Measurements from ENCODE around the gene RAI2.
A peak's percentile ranks its signal among the peaks of the same experiment; 100 is the strongest.
"Not testable (repeated sequence)": the region's sequence is repeated elsewhere in the genome, so short reads cannot be mapped to it uniquely, and the experiment has no call there.

RAI2 gene

DNA sequence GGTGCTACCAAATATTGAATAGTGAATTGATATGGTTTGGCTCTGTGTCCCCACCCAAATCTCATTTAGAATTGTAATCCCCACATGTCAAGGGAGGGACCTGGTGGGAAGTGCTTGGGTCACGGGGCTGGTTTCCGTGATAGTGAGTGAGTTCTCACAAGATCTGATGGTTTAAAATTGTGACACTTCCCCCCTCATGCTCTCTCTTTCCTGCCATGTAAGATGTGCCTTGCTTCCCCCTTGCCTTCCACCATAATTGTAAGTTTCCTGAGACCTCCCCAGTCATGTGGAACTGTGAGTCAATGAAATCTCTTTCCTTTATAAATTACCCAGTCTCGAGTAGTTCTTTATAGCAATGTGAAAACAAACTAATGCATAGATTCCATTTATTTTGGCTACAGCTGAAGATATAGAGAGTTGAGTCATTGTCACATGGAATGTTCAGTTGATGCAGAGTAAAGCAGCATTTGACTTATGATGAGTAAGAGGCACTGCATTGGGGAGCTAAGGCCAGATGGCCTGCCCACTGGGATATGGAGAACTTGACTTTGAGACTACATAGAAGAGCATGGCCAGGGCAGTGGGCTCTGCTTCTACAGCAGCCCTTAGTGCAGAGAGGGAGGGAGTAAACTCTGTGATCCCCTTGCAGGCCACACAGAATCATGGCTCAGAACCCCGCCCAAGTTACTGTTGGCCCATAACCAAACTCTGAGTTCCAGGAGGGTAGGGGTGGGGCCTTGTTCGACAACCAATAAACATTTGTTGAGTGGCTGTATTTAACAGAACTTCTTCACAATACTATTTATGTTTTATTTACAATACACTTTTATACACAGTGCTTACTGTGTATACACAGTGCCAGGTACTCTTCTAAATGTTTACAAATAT is 34.2 kb downstream of the RAI2 start:
- DNase-seq = no peak

DNA sequence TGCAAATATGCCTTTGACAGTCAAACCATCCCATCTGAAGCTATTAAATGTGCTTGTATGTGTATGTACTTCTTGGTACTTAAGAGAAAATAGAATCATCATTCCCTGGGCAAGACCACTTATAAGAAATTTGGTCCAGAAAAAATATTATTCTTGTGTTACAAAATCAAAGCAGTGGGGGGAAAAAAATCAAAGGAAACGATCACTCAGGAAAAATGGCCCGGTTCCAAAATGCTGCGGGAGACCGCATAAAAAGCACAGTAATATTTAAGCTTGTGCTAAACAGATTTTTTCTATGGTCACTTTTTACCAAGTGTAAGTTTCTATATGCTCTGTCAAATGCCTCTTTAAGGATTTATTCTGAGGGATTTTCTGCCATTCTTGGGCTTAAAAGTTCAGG is 36.1 kb downstream of the RAI2 start:
- DNase-seq = no peak

DNA sequence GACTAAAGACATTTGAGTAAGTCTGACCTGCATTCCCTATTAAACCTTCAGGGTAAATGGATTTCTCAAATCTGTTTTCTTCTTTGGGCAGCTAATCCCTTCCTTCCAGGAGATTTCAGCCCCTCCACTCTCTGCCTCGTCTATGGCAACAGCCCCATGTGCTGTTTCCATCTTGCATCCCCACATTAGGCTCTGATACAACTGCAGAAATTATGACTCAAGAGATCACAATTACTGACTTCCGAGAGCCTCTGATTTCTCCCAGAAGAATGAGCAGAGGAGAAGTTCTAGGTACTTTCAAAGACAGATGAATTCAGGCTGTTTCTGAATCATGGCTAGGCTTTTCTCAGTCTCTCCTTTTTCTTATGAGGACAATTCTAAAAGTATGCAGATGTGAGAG is 38.7 kb downstream of the RAI2 start:
- no peak for DNase-seq

DNA sequence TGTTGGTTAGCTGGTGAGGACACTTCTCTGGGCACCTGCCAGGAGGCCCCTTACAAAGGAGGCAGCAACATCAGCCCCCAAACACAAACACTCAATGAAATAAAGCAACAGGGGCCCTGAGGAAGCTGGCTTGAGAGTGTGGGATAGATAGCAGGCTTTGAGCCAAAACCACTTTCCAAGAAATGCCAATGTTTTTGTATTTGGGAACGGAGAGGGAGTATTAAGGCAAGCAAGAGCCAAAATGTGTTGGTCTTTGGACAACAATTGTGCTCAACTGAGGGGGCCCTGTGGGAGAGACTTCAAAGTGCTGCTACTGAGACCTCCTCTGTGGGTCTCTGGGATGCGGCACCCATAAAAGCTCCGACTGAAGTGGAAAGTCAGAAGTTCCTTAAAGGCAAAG is 41.0 kb downstream of the RAI2 start:
- no peak for DNase-seq

DNA sequence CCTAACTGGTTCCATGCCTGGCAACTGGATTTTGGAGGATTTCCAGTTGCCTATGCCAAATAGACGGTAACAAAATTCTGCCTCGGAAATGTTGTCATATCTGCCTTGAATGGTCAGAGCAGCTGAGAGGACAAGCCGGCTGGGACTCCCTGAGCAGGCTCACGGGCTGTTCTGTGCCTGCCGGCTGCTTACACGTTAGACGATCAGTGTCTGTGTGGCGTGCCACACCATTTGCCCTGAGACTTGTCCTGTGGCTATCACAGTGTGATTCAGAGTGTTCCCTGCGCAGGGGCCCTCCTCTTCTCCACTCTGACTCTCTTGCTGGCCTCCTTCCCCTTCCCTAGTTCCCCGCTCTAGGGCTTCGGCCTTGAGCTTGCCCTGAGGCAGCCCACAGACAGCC is 42.4 kb downstream of the RAI2 start:
- DNase-seq = no peak

DNA sequence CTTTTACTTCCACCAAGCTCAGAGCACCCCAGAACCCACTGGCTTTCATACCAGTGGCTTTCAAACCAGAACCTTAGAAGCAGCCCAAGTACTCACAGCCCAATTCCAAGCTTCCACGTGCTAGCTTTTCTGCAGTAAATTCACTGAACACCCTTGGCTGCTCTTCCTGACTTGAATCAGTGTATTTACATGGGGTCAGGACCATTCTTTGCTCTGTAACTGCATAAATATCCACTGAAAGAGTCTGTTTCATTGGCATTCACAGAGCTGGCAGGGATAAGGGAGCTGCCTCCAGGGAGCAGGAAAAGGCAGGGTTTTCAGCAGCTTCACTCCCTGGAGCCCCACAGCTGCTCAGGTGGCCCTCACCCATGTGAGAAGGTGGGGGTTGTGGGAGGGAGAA is 43.8 kb downstream of the RAI2 start:
- no peak for DNase-seq

DNA sequence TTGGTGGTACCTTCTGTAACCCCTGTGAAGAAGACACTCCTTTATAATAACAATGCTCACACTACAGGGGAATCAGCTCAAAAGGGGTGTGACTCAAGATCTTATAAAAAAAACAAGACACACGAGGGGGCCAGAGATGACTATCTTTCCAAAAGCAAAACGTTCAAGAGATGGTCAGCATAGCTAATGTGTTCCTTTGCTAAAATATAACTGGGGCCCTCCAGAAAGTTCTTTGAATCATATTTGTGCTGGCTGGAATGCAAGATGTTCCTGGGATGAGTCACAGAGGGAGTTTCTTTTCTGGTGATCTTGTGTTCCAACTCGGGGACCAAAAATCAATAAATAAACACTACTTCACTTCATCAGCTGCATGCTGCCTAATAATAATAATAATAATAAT is 46.5 kb downstream of the RAI2 start:
- no peak for DNase-seq

DNA sequence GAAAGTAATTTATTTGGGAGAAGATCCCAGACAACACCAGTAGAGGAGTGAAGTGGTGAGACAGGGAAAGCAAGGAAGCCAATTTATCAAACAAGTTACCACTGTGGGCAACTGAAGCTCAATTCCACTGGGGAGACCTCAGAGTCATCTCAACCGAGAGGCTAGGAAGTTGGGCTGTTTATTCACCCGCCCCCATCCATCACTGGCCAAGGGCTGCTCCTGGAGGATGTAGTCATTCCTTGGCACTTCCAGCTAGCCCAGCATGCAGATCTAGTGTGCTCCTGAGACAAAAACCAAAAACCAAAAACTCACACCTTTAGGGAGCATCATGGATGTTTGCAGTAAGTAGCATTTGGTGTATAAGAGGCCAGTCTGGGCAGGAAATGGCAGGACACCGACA is 47.0 kb downstream of the RAI2 start:
- DNase-seq = no peak

DNA sequence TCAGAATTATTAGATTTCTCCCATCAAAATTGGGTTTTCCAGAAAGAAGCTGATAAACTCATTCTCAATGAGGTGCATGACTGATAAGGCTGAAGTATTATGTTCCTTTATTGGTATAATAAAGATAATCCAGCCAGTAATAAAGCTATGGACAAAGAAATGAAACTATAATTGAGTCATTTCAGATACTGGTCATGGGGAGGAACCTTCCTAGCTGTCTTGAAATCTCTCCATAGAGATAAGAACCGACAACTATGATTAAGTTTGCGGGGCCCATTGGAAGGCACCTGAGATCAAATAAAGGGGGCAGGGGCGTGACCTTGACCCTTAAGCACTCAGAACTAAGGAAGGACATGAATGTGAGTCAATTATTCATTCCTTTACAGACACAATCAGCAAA is 47.8 kb downstream of the RAI2 start:
- no peak for DNase-seq

DNA sequence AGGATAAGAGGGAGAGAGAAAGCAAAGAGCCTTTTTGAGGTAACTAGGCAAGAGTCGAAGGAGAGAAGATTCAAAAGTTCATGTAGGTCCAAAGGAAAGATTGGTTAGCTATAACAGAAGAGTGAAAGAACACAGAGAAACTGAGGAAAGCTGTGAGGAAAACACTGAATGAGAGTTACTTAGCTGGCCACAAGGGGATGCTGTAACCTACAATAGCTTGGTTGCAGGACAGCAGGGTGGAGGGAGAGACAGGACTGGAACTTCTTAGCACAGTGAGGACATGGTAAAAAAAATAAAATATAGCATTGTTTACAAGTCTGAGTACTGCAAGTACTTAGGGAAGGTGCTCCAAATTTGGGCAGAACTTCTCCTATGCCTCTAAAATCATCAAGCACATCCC is 48.3 kb downstream of the RAI2 start:
- DNase-seq = no peak

DNA sequence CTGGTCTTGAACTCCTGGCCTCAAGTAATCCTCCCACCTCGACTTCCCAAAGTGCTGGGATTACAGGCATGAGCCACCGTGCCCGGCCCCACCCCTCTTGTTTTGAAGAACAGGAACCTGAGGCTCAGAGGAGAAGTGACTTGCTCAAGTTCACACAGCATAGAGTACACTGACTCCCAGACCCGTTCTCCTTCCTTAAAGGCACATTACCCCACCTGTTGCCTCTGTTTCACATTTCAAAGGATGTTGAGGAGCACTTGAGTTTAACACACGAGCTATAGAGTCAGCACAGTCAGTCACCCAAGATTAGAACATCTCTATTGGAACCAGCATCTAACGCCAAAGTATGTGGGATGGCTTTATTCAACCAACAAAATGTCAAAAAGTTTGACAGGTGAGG is 51.1 kb downstream of the RAI2 start:
- no peak for DNase-seq

DNA sequence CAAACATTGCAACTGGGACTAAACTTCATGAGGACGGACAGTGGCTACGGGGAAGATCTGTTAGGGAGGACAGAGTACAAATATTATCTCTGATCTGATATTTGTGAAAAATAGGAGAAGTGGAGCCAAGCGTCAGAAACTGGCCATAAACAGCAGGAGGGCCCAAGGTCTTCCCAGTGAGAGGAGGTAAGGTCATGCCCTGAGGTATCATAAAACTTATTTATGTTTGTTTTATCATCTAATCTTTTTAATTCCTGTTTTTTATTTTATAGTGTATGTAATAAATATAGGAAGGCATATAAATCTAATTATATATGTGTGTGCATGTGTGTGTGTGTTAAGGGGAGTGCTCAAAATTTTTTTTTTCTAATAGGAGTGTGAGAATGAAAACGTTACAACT is 51.8 kb downstream of the RAI2 start:
- no peak for DNase-seq

DNA sequence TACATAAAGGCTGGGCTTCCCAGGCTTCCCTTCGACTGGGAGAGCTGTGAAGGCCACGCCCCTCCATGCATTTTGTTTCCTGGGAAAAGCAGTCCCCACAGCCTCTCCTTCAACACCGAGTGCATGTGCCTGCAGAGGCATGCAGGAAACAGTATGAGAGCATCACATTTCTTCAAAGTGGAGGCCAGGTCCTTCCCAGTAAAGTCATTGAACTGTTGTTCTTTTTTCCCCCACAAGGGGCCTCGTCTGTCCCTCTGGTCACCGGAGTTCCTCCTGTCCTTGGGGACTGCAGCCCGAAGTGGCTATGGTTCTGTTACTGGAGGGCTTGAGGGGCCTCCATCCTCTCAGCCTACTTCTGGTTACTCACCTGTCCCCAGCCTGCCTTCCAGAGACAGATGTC is 56.0 kb downstream of the RAI2 start:
- no peak for DNase-seq

DNA sequence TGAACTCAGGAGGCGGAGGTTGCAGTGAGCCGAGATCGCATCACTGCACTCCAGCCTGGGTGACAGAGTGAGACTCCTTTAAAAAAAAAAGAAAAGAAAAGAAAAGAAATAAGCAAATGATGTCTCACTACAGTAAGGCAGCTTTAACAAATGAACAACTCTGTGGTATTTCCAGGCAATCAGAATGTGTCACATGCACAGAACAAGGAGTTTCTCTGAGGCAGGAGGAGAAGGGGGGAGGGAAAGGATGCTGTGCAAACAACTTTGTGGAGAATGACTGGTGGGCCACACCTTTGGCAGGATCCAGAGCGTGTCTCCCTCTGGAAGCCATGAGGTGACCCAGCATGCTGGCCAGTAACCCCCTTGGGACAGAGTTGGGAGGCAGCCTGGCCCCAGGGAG is 57.6 kb downstream of the RAI2 start:
- no peak for DNase-seq

DNA sequence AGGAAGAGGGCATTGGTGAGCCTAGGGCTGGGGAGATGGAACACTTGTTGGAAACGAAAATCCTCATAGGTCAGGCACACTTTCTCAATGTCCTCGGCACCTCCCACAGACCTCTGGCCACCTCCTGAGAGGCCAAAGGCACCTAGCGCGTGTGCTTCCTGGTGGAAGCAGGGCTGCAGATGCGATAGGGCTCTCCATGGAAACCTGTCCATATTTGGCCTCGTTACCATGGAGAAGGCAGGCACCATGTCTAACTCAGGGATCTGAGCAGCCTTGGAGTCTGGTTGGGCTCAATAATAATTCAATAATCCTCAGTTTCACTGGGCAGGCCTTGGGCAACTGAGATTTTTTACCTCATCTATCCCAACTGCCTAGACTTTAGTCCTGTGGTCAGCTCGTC is 58.3 kb downstream of the RAI2 start:
- DNase-seq = no peak

DNA sequence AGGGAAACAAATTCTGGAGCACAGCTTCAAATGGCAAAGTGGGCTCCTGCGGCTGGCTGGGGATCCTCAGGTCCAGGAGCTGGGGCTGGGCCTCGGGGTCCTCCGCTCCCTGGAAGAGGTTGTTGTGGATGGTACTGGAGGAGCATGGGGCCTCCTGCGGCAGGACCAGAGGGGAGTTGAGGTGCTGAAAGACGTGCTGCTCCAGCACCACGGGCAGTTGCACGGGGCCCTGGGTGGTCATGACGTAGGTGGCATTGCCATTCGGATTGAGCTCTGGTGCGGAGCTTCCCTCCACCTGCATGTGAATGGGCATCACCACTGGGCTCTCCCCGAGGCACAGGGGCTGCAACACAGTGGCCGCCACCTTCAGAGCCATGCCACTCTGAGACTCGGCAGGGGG is 59.7 kb downstream of the RAI2 start:
- no peak for DNase-seq

DNA sequence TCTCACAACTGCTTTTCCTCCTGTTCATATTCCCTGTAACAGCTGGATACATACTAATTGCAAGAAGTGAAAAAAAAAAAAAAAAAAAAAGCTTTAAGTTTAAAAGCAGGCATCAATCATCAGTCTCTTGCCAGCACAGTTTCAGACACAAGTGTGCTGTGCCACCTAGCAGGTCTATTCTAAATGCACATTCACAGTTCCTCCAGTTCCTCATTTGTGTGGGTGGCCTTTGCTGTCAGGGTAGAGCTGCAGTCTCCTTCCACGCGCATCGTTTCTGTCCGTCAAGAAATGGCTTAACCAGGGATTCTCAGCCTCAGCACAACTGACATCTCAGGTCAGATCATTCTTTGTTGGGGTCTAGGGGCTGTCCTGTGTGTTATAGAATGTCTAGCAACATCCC is 62.2 kb downstream of the RAI2 start:
- DNase-seq = no peak

DNA sequence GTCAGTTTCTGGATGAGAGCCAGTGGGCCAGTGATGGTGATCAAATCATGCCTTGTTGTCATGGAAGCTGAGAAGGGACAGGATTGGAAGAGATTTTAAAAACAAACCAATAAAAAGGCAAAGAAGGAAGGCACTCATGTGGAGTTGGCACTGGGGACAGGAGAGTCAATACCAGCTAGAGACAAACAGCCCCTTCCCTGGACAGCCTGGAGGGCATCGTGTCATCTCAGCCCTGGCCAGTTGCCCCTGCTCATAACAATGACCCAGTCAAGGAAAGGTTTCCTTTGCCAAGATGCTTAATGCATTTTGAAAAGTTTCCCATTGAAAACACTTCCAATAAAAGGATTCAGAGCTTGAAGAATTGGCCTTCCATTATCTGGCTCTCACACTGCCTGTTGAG is 68.3 kb downstream of the RAI2 start:
- no peak for DNase-seq

DNA sequence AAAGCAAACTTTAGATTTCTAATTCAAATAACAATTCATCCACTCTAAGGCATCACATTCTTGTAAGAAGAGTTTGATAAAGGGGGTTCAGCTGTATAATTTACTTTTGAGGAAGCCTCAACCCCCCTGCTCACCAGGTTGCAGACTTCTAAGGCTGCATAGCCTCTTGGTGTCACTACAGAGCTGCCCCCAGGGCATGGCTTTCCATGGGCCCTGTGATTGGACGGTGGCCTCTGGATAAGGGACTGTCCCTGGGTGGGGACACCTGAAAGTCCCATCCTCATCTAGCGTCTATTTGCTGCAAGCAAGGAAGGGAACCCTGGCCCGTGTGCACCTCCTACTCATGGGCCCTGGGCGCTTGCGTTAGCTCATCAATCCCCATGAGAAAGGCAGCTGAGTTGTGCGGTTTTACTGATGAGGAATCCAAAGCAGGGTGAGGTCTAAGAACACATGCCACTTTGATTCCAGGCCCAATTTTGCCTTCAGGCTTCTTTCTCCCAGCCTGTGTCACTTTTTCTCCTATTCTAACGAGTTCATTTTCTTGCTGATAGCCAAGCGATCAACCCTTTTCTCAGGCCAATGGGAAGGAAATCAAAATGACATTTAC is 72.0 kb downstream of the RAI2 start:
- DNase-seq = no peak

DNA sequence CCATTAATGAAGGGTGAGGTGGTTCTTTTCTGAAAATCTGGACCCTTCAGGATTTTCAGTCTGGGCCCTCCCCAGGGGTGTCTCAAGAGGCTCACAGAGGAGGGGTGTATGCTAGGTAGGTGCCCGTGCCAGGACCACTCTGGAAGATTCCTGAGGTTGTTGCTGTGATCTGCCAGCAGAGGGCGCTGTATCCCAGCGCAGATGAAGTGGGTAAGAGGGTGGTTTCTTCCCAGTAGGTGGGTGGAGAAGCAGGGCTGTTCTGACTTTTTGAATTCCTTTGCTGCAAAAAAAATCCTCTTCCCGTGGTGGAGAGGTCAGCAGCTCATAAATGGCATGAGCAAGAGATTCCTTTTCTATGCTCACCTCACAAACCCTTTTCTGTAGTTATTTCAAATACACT is 72.7 kb downstream of the RAI2 start:
- peak; percentile 20 for DNase-seq

DNA sequence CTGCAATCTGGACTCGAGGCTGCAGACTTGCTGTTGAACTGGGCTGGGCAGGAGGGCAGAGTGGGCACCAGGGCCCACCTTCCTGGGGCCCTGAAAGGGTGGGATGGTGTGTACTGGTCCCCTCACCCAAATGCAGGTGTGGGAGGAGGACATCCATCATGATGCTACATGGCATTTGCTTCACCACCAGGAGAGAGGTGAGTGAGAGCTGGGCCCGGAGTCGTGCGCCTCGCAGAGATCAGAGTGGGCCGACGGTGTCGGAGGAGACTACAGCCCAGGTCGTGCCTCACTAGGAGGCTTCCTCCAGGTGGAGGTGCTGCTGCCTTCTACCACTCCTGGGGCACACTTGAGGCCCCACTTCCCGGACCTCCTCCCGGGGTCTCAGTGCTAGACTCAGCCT is 73.5 kb downstream of the RAI2 start:
- DNase-seq = no peak

DNA sequence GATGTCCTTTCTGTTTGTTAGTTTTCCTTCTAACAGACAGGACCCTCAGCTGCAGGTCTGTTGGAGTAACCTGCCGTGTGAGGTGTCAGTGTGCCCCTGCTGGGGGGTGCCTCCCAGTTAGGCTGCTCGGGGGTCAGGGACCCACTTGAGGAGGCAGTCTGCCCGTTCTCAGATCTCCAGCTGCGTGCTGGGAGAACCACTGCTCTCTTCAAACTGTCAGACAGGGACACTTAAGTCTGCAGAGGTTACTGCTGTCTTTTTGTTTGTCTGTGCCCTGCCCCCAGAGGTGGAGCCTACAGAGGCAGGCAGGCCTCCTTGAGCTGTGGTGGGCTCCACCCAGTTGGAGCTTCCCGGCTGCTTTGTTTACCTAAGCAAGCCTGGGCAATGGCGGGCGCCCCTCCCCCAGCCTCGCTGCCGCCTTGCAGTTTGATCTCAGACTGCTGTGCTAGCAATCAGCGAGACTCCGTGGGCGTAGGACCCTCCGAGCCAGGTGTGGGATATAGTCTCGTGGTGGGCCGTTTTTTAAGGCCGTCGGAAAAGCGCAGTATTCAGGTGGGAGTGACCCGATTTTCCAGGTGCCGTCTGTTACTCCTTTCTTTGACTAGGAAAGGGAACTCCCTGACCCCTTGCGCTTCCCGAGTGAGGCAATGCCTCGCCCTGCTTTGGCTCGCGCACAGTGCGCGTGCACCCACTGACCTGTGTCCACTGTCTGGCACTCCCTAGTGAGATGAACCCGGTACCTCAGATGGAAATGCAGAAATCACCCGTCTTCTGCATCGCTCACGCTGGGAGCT is 74.3 kb downstream of the RAI2 start:
- not testable (repeated sequence) for DNase-seq

DNA sequence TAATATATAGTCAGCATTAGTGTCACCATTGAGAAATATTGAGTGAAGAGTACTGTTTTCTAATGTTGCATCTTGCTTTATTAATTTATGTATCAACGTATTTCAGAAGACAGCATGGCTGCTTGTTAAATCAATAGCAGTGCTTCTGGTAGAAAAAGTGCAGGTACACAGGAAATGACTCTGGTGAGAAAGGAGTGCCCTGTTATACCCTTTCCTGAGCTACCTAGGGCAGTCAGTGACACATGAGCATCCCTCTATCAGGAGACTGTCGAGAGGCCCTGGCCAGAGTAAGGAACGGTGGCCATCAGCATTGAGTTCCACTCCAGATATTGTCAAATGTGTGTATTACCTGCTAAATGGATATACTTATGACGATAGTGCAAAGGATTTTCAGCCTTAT is 81.7 kb downstream of the RAI2 start:
- DNase-seq = no peak

DNA sequence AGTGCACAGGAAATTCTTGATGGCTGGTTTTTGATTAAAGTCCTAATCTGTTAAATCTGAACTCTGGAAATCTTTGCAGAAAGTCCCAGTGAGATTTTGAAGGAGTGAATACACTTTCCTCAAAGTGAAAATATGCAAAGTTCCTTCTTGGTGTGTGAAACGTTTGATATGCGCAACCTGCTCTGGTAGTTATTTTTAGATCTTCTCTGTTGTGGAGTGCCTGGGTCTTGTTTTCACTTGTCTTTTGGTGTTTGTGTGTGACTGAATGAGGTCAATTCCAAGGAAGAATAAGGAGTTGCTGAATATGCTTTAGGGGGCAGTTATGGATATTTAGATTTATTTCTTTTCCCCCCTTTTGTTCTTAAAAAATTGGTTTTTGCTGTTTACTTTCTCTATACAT is 82.1 kb downstream of the RAI2 start:
- no peak for DNase-seq
